ENCODE measurements around the gene DIDO1.

DNA sequence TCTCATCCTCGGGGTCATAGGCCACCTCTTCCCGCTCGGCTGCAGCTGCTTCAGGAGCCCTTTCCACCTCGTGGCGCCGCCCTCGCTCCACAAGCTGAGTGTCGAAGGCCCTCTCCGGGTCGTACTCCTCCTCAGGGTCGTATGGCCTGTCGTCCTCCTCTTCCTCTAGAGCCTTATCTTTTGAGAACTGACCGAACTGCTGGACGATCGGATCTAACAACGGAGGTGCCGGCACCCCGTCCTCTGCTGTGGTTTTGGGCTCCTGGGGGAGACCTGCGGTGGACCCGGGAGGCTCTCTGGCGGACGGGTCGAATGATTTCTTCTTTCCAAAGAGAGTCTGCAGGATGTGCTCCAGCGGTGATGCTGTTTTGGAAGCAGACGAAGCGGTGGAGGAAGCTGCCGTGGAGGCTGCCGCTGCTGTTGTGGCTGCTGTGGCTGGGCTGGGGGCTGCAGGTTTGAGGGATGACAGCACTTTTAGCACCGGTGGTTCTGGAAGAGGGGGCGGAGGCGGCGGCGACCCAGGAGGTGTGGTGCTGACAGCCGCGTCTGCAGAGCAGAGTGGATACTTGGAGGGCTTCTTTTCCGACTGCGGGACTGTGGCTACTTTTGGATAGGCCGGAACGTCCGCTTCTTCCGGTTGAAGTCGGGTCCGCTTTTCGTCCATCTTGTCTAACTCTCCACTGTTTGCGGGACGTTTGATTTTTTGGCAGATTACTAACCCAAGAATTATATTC is 44.5 kb downstream of the DIDO1 start:
- TF ChIP-seq, protein P1, sequence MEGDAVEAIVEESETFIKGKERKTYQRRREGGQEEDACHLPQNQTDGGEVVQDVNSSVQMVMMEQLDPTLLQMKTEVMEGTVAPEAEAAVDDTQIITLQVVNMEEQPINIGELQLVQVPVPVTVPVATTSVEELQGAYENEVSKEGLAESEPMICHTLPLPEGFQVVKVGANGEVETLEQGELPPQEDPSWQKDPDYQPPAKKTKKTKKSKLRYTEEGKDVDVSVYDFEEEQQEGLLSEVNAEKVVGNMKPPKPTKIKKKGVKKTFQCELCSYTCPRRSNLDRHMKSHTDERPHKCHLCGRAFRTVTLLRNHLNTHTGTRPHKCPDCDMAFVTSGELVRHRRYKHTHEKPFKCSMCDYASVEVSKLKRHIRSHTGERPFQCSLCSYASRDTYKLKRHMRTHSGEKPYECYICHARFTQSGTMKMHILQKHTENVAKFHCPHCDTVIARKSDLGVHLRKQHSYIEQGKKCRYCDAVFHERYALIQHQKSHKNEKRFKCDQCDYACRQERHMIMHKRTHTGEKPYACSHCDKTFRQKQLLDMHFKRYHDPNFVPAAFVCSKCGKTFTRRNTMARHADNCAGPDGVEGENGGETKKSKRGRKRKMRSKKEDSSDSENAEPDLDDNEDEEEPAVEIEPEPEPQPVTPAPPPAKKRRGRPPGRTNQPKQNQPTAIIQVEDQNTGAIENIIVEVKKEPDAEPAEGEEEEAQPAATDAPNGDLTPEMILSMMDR (IDR thresholded peaks at IDR 0.05) = no peak
- TF ChIP-seq POLR2A (IDR thresholded peaks at IDR 0.05) = no peak
